GM21529 (cell line): Measurements from ENCODE around the gene BCAM.
"Not testable (repeated sequence)": the region's sequence is repeated elsewhere in the genome, so short reads cannot be mapped to it uniquely, and the experiment has no call there.

ENCODE experiments used
- ATAC-seq: cut with Tn5 transposase; IDR thresholded peaks from one replicate; pipeline ENCODE4 v1.9.1; 2021; ENCODE audit not compliant: unreplicated experiment

Gene BCAM, protein sequence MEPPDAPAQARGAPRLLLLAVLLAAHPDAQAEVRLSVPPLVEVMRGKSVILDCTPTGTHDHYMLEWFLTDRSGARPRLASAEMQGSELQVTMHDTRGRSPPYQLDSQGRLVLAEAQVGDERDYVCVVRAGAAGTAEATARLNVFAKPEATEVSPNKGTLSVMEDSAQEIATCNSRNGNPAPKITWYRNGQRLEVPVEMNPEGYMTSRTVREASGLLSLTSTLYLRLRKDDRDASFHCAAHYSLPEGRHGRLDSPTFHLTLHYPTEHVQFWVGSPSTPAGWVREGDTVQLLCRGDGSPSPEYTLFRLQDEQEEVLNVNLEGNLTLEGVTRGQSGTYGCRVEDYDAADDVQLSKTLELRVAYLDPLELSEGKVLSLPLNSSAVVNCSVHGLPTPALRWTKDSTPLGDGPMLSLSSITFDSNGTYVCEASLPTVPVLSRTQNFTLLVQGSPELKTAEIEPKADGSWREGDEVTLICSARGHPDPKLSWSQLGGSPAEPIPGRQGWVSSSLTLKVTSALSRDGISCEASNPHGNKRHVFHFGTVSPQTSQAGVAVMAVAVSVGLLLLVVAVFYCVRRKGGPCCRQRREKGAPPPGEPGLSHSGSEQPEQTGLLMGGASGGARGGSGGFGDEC

DNA sequence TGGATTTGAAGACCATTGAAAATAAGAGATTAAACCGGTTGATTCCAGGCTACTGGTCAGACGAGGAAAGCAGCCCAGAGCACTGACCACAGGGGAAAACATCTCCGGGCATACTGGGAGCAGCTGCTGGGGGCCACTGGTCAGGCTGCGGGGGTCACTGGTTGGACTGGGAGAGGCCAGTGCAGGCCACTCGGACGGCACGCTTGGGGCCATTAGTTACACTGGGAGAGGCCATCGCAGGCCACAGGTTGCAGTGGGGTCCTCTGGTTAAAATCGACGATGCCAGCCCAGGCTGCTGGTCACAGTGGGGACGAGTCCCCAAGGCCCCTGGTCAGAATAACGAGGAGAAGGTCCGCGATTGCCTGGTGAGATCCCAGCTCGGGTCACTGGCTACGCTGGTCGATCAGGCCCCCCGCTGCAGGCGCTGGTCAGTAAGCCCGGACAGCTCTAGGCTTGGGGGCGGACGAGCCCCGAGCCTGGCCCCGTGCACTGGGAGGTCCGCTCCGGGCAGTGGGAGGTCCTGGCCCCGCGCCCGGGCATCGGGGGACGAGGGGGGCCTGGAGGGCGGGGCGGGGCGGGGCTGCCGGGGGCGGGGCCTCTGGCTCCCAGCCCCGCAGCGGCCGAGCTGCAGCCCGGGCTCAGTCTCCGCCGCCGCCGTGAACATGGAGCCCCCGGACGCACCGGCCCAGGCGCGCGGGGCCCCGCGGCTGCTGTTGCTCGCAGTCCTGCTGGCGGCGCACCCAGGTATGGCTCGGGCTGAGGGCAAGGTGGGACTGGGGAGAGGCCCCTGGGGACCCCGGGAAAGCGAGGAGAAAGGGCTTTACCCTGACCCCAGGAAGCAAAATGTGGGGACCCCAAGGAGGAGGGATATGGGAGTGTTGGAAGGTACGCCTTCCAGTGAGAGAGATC lies at the start of gene BCAM:
Gene BCAM (plus strand): TSS at position 641 of the 909 bp plus-strand sequence. CDS start 22 bp downstream, at position 663.
- ATAC-seq, result no peak

DNA sequence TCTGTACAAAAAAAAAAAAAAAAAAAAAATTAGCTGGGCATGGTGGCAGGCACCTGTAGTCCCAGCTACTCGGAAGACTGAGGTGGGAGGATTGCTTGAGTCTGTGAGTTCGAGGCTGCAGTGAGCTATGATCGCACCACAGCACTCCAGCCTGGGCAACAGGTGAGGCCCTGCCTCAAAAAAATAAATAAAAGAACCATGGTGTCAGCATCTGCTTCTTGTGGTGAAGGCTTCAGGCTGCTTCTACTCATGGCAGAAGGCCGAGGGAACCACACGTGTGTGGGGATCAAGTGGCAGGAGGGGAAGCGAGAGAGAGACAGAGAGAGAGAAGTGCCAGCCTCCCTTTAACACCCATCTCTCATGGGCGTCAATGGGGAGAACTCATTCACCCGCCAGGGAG lies 46.9 kb upstream of the BCAM start:
- no peak for ATAC-seq

DNA sequence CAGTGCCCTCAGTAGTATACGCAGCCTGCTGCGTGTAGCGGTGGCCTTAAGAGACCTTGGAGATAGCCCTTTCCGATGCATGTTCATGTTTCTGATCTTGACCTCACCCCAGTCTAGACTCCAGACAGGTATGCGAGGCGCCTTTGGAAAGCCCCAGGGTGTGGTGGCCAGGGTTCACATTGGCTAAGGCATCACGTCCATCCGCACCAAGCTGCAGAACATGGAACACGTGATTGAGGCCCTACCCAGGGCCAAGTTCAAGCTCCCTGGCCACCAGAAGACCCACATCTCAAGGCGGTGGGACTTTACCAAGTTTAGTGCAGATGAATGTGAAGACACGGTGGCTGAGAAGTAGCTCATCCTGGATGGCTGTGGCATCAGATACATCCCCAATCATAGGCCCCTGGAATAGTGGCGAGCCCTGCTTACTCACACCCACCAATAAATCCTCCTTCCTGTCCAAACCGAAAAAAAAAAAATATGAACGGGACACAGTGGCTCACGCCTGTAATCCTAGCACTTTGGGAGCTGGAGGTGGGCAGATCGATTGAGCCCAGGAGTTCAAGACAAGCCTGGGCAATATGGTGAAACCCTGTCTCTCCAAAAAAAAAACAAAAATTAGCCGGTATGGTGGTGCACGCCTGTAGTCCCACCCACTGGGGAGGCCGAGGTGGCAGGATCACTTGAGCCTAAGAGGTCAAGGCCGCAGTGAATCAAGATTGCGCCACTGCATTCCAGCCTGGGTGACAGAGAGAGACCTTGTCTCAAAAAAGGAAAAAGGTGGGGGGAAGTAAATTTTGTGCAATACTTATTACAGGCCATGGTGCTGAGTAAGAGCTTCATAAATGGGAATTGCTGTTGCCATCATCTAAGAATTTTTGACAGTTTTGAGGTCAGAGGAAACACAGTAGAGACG lies 43.6 kb upstream of the BCAM start:
- no peak for ATAC-seq

DNA sequence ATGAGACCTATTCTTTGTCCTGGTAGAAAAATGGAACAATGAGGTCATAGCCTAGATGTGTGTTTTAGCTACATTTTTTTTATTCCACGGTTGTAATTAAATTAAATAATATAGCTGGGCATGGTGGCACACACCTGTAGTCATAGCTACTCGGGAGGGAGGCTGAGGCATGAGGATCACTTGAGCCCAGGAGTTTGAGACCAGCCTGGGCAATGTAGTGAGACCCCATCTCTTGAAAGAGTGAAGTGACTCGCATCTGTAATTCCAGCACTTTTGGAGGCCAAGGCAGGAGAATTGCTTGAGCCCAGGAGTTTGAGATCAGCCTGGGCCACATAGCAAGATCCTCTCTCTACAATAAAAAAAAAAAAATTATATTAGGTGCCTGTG lies 43.0 kb upstream of the BCAM start:
- no peak for ATAC-seq

DNA sequence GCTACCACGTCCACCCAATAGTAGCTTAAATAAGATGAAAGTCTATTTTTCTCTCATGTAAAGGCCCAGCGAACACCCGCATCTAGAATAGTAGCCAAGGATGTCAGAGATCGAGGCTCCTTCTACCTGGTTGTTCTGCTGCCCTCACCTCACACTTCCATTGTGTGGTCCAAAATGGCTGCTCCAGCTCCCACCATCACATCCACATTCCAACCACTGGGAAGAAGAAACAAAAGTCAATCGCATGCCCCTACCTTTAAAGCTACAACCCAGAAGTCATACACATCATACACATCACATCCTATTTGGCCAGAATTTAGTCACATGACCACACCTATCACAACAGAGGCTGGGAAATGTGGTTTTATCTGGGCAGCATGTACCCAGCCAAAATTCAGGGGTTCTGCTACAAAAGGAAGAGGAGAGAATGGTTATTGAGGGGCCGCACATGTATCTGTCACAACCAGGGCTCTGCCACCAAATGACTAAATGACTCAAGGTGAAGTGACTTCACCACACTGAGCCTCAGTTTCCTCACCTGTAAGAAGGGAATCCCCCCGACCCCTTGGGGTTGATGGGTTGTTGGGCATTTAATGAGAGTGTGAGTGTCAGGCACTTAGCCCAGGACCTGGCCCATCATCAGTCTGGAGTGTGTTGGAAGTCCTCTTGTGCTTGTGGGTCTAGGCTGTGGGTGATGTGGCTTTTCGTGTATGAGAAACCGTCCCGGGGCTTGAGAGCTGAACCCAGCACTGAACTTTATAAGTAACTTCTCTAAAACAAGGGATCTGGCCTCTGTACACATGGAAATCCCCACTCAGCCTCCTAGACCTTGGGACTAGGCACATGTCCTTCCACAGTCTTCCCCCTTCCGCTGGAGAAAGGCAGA lies 41.4 kb upstream of the BCAM start:
- ATAC-seq, result no peak

DNA sequence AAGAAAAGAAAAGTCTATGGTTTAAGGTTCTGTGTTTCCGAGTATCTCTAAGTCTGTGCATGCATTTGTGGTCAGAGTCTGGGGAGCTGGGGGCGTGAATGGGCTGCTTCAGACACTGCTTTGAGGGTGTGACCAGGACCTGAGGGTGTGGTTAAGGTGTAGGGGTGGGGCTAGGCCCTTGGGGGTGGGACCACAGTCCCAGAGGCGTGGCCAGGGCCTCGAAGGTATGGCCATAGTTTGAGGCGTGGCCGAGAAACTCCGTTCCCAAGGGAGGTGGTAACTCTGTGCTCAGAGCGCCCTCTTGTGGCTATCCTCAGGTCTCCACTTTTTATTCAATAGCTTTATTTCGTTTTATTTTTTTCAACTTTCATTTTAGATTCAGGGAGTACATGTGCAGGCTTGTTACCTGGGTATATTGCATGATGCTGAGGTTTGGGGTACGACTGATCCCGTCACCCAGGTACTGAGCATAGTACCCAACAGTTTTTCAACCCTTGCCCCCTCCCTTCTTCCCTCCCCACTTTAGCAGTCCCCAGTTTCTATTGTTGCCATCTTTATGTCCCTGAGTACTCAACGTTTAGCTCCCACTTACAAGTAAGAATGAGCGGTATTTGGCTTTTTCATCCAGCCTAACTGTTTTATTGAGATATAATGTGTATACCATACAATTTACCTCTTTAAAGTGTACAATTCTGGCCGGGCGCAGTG lies 38.2 kb upstream of the BCAM start:
- peak; percentile 96 for ATAC-seq

DNA sequence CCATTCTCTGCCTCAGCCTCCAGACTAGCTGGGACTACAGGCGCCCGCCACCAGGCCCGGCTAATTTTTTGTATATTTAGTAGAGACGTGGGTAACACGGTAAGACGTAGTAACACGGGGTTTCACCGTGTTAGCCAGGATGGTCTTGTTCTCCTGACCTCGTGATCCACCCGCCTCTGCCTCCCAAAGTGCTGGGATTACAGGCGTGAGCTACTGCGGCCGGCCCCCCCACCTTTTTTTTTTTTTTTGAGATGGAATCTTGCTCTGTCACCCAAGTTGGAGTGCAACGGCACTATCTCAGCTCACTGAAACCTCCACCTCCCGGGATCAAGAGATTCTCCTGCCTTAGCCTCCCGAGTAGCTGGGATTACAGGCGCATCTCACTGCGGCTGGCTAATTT lies 36.8 kb upstream of the BCAM start:
- not testable (repeated sequence) for ATAC-seq

DNA sequence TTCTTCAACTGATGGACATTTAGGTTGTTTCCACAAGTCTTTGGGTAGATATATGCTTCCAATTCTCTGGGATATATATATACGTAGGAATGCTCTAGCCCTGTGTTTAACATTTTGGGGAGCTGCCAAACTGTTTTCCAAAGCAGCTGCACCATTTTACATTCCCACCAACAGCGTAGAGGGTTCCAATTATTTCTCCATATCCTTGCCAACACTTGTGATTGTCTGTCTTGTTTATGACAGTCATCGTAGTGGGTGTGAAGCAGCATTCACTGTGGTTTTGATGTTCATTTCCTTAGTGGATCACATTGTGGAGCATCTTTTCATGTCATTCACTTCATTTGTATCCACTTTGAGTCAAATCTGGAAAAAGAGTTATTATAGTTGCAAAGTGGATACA lies 35.9 kb upstream of the BCAM start:
- no peak for ATAC-seq

DNA sequence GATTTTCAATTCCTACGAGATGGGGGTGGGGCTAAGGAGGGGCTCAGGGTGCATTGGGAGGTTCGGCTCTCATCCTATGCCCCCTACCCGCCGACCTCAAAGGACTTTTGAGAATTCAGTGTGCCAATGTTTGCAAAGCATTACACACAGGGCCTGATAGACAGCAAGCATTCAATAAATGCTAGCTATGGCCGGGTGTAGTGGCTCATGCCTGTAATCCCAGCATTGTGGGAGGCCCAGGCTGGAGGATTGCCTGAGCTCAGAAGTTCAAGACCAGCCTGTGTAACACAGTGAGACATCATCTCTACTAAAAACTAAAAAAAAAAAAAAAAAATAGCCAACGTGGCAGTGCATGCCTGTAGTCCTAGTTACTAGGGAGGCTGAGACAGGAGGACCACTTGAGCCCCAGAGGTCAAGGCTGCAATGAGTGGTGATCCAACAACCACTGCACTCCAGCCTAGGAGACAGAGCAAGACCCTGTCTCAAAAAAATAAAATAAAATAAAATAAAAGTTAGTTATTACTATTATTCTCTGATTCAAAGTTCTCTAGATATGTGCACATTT lies 33.1 kb upstream of the BCAM start:
- ATAC-seq, result no peak

DNA sequence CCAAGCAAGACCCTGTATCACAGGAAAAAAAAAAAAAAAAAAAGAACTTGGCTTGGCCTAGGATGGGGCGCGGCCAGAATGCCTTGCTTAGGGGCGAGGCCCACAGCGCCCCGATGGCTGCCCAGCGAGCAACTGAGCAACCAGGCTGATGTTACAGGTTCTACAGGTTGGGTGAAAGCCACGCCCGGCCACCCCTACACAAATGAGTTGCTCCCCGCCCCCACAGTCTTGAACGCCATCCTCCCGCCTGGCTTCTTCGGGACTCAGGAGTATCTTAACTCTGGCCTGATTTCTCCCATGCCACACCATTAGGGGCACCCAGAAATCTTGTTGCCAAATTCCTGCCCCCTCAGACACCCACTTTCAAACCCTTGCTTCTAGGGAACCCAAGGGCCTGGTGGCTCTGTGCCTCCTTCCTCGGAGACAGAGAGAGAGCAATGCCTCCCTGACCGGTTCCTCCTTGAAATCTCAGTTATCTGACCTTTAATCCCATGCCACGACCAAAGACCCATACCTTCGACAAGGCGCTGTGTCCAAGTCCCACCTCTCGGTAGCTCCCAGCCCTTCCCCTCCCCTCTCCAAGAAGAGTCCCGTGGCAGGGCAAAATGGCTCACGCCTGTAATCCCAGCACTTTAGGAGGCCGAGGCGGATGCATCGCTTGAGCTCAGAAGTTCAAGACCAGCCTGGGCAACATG lies 32.4 kb upstream of the BCAM start:
- no peak for ATAC-seq

DNA sequence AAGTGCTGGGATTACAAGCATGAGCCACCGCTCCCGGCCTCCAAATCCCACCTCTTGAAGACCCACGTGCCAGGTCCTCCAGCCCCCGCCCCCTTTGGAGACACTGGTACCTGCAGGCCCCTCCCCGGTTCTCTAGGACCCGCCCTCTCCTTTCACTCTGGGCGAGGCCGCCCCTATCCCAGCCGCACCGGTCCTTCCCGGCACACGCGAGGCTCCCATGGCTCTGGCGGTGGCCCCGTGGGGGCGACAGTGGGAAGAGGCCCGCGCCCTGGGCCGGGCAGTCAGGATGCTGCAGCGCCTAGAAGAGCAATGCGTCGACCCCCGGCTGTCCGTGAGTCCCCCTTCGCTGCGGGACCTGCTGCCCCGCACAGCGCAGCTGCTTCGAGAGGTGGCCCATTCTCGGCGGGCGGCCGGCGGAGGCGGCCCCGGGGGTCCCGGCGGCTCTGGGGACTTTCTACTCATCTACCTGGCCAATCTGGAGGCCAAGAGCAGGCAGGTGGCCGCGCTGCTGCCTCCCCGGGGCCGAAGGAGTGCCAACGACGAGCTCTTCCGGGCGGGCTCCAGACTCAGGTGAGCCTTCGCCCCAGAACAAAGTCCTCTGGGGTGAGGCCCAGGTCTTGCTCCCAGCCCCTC lies 31.1 kb upstream of the BCAM start, which contains the start of gene CBLC:
Gene CBLC (plus strand): TSS at position 176 of the 633 bp plus-strand sequence. CDS start 42 bp downstream, at position 218.
- no peak for ATAC-seq

DNA sequence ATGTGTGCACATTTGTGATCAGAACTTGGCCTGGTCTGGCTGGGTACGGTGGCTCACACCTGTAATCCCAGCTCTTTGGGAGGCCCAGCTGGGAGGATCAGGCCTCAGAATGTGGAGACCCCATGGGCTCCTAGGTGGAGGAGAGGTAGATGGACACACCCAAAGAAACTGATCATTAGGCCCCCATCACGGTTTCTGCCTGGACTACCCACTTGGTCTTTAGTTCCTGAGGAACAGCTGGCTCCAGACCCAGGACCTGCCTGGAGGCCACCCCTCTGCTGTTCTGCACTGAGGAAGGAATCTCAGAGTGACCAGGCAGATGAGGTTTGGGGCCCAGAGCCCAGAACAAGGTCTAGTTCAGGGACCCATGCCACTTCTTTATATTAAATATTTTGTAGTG lies 29.8 kb upstream of the BCAM start:
- ATAC-seq, result no peak

DNA sequence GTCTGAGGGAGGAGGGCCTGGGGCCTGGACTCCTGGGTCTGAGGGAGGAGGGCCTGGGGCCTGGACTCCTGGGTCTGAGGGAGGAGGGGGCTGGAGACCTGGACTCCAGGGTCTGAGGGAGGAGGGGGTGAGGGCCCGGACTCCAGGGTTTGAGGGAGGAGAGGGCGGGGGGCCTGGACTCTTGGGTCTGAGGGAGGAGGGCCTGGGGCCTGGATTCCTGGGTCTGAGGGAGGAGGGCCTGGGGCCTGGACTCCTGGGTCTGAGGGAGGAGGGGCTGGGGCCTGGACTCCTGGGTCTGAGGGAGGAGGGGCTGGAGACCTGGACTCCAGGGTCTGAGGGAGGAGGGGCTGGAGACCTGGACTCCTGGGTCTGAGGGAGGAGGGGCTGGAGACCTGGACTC lies 27.2 kb upstream of the BCAM start:
- ATAC-seq, result not testable (repeated sequence)

DNA sequence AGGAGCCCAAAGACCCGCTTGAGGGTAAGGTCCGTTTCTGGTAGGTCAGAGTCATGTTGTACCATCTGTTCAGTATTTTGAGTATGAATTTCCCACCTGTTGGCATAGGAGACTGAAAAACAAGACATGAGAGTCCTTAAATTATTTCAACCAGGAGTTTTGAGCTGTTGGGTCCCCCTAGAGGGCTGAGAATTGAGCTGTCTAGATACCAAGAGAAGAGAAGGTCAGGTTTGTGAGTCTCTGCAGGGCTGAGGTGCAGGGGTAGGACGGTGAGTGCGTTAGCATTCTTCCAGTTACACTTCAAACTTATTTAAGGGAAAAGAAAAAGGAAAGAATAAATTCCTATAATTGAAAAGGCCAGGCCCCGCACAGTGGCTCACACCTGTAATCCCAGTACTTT lies 26.2 kb upstream of the BCAM start:
- ATAC-seq, result no peak

DNA sequence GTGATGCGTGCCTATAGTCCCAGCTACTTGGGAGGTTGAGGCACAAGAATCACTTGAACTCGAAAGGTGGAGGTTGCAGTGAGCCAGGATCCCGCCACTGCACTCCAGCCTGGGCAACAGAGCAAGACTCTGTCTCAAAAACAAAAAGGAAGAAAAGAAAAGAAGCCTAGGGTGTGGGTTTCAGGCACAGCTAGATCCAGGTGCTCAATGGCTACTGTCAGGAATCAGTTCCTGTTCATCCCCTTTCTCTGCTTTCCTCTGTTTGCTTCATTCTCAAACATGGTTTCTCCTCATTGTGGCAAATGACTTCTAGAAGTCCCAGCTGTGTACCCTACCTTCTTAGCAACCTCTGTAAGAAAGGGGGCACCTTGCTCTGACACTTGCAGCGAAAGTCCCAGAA lies 25.4 kb upstream of the BCAM start:
- no peak for ATAC-seq

DNA sequence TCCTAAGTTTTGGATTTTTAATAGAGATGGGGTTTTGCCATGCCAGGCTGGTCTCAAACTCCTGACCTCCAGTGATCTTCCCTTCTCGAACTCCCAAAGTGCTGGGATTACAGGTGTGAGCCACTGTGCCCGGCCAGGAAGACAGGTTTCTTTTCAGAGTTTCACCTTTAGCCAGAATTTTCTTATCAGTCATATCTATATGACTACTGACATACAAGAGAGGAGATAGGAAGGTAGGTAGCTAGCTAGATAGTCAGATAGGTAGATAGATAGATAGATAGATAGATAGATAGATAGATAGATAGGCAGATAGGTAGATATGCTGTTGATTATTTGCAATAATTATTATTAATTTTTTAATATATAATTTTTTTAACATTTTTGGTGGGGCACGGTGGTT lies 23.6 kb upstream of the BCAM start:
- ATAC-seq, result no peak

DNA sequence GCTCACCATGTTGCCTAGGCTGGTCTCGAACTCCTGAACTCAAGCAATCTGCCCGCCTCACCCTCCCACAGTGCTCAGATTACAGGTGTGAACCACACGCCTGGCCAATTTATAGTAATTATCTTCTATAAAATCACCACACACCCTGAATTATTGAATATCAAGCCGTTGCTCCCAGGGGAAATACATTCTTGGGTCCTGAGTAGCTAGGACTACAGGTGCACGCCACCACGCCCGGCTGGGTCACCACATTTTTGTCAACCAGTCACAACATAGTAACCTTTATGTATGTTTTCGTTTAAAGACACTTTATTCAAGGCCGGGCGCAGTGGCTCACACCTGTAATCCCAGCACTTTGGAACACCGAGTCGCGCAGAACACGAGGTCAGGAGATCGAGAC lies 22.9 kb upstream of the BCAM start:
- ATAC-seq, result no peak
